Measurements from ENCODE around the gene IRX1.

GRCh38 chr5:3619579-3619978 lies 23.9 kb downstream of the IRX1 start:
- TF ChIP-seq EZH2 (IDR thresholded peaks at IDR 0.05; ENCODE audit: borderline replicate concordance, low read length) (no peak), CTCF (conservative IDR thresholded peaks at IDR 0.05 in 1 of 2, IDR thresholded peaks at IDR 0.05 in 1 of 2; ENCODE audit: extremely low read depth in 1 of 2, insufficient read depth in 1 of 2, low read depth in 1 of 2, low read length in 2 of 2) (no peak)

All from mammary epithelial cell (primary cell).